ENCODE data around the gene ATP8B3.

ATP8B3 gene

GRCh38 chr19:1757468-1758230 is 54.4 kb downstream of the ATP8B3 start:
- peaks cover 6% of the 10 kb centered on the region for H3K4me1 ChIP-seq (ENCODE audit: control insufficient read depth, insufficient read depth, low read length)
- H3K36me3 ChIP-seq (ENCODE audit: control insufficient read depth, insufficient read depth, low read length) = no peaks in the 10 kb centered on the region
- H3K27me3 ChIP-seq (ENCODE audit: control insufficient read depth, insufficient read depth, low read length) = peaks cover 98% of the 10 kb centered on the region
- no peak overlapping the region for H3K4me3 ChIP-seq (ENCODE audit: low read depth, low read length)
- no peaks in the 10 kb centered on the region; the same call in 1 of the 2 replicates for H3K9me3 ChIP-seq (ENCODE audit: control insufficient read depth, insufficient read depth, low read length)
- no peak overlapping the region for H3K27ac ChIP-seq (ENCODE audit: low read depth, low read length)
- no peak overlapping the region for H3K9ac ChIP-seq (ENCODE audit: low read depth, low read length)

- Histone ChIP-seq H3K9me3 (ENCODE audit: control insufficient read depth, insufficient read depth, low read length) (no peaks in the 10 kb centered on the region; the same call in 1 of the 2 replicates), H3K4me3 (ENCODE audit: low read depth, low read length) (no peak overlapping the region), H3K4me1 (ENCODE audit: control insufficient read depth, insufficient read depth, low read length) (peaks cover 6% of the 10 kb centered on the region), H3K27me3 (ENCODE audit: control insufficient read depth, insufficient read depth, low read length) (peaks cover 98% of the 10 kb centered on the region), H3K27ac (ENCODE audit: low read depth, low read length) (no peak overlapping the region), H3K36me3 (ENCODE audit: control insufficient read depth, insufficient read depth, low read length) (no peaks in the 10 kb centered on the region), H3K9ac (ENCODE audit: low read depth, low read length) (no peak overlapping the region)
Measured at GRCh38 chr19:1756705-1757465, 55.2 kb downstream of the ATP8B3 start.

- H3K4me3 ChIP-seq (ENCODE audit: low read depth, low read length) = no peak overlapping the region
Measured at GRCh38 chr19:1756264-1756663, 55.8 kb downstream of the ATP8B3 start.

GRCh38 chr19:1755467-1756171 is 56.5 kb downstream of the ATP8B3 start:
- no peak overlapping the region; the same call in 1 of the 2 replicates for H3K4me3 ChIP-seq (ENCODE audit: low read depth, low read length)
- H3K4me1 ChIP-seq (ENCODE audit: control insufficient read depth, insufficient read depth, low read length) = peaks cover 6% of the 10 kb centered on the region
- no peak overlapping the region for H3K27ac ChIP-seq (ENCODE audit: low read depth, low read length)
- H3K9me3 ChIP-seq (ENCODE audit: control insufficient read depth, insufficient read depth, low read length) = no peaks in the 10 kb centered on the region; the same call in 1 of the 2 replicates
- peaks cover 98% of the 10 kb centered on the region for H3K27me3 ChIP-seq (ENCODE audit: control insufficient read depth, insufficient read depth, low read length)
- no peaks in the 10 kb centered on the region for H3K36me3 ChIP-seq (ENCODE audit: control insufficient read depth, insufficient read depth, low read length)
- H3K9ac ChIP-seq (ENCODE audit: low read depth, low read length) = no peak overlapping the region

More at GRCh38 chr19:1756264-1756663, 55.8 kb downstream of the ATP8B3 start:
- Histone ChIP-seq H3K36me3 (ENCODE audit: control insufficient read depth, insufficient read depth, low read length) (no peaks in the 10 kb centered on the region), H3K27me3 (ENCODE audit: control insufficient read depth, insufficient read depth, low read length) (peaks cover 98% of the 10 kb centered on the region), H3K9ac (ENCODE audit: low read depth, low read length) (no peak overlapping the region), H3K27ac (ENCODE audit: low read depth, low read length) (no peak overlapping the region), H3K9me3 (ENCODE audit: control insufficient read depth, insufficient read depth, low read length) (no peaks in the 10 kb centered on the region; the same call in 1 of the 2 replicates), H3K4me1 (ENCODE audit: control insufficient read depth, insufficient read depth, low read length) (peaks cover 6% of the 10 kb centered on the region)

- H3K9ac ChIP-seq (ENCODE audit: low read depth, low read length) = no peak overlapping the region
- H3K4me3 ChIP-seq (ENCODE audit: low read depth, low read length) = no peak overlapping the region; the same call in 1 of the 2 replicates
- peaks cover 98% of the 10 kb centered on the region for H3K27me3 ChIP-seq (ENCODE audit: control insufficient read depth, insufficient read depth, low read length)
- peaks cover 6% of the 10 kb centered on the region for H3K4me1 ChIP-seq (ENCODE audit: control insufficient read depth, insufficient read depth, low read length)
- H3K36me3 ChIP-seq (ENCODE audit: control insufficient read depth, insufficient read depth, low read length) = no peaks in the 10 kb centered on the region
- H3K9me3 ChIP-seq (ENCODE audit: control insufficient read depth, insufficient read depth, low read length) = no peaks in the 10 kb centered on the region
- no peak overlapping the region for H3K27ac ChIP-seq (ENCODE audit: low read depth, low read length)
Measured at GRCh38 chr19:1754636-1755466, 57.2 kb downstream of the ATP8B3 start.

GRCh38 chr19:1754018-1754635 is 57.9 kb downstream of the ATP8B3 start:
- Histone ChIP-seq H3K9ac (ENCODE audit: low read depth, low read length) (no peak overlapping the region), H3K36me3 (ENCODE audit: control insufficient read depth, insufficient read depth, low read length) (no peaks in the 10 kb centered on the region), H3K4me3 (ENCODE audit: low read depth, low read length) (no peak overlapping the region), H3K9me3 (ENCODE audit: control insufficient read depth, insufficient read depth, low read length) (no peaks in the 10 kb centered on the region), H3K27me3 (ENCODE audit: control insufficient read depth, insufficient read depth, low read length) (peaks cover 98% of the 10 kb centered on the region), H3K27ac (ENCODE audit: low read depth, low read length) (no peak overlapping the region), H3K4me1 (ENCODE audit: control insufficient read depth, insufficient read depth, low read length) (peaks cover 6% of the 10 kb centered on the region)

- H3K4me1 ChIP-seq (ENCODE audit: control insufficient read depth, insufficient read depth, low read length) = peaks cover 16% of the 10 kb centered on the region
Measured at GRCh38 chr19:1752757-1753728, 59.0 kb downstream of the ATP8B3 start, which contains the start of gene ONECUT3. TSS of gene ONECUT3 (plus strand) at chr19:1753506. CDS start at chr19:1753663, 157 bp downstream.

GRCh38 chr19:1752009-1752756 is 59.9 kb downstream of the ATP8B3 start:
- Histone ChIP-seq H3K9me3 (ENCODE audit: control insufficient read depth, insufficient read depth, low read length) (no peaks in the 10 kb centered on the region), H3K27me3 (ENCODE audit: control insufficient read depth, insufficient read depth, low read length) (peaks cover 98% of the 10 kb centered on the region), H3K9ac (ENCODE audit: low read depth, low read length) (no peak overlapping the region), H3K27ac (ENCODE audit: low read depth, low read length) (no peak overlapping the region), H3K36me3 (ENCODE audit: control insufficient read depth, insufficient read depth, low read length) (no peaks in the 10 kb centered on the region), H3K4me3 (ENCODE audit: low read depth, low read length) (no peak overlapping the region), H3K4me1 (ENCODE audit: control insufficient read depth, insufficient read depth, low read length) (peaks cover 22% of the 10 kb centered on the region)

More at GRCh38 chr19:1752757-1753728, 59.0 kb downstream of the ATP8B3 start, which contains the start of gene ONECUT3:
- Histone ChIP-seq H3K27me3 (ENCODE audit: control insufficient read depth, insufficient read depth, low read length) (peaks cover 98% of the 10 kb centered on the region), H3K9me3 (ENCODE audit: control insufficient read depth, insufficient read depth, low read length) (no peaks in the 10 kb centered on the region), H3K36me3 (ENCODE audit: control insufficient read depth, insufficient read depth, low read length) (no peaks in the 10 kb centered on the region), H3K9ac (ENCODE audit: low read depth, low read length) (no peak within 1 kb of the TSS), H3K4me3 (ENCODE audit: low read depth, low read length) (no peak within 1 kb of the TSS), H3K27ac (ENCODE audit: low read depth, low read length) (no peak within 1 kb of the TSS)

Data from HUES48 (cell line).